GM18909 (cell line): ENCODE data around the gene SIPA1L2.
"Not testable (repeated sequence)": the region's sequence is repeated elsewhere in the genome, so short reads cannot be mapped to it uniquely, and the experiment has no call there.

ENCODE experiments used
- ATAC-seq: cut with Tn5 transposase; IDR thresholded peaks from one replicate; pipeline ENCODE4 v1.9.1; 2021; ENCODE audit warnings: mild to moderate bottlenecking; ENCODE audit not compliant: unreplicated experiment, poor library complexity

SIPA1L2 gene

DNA sequence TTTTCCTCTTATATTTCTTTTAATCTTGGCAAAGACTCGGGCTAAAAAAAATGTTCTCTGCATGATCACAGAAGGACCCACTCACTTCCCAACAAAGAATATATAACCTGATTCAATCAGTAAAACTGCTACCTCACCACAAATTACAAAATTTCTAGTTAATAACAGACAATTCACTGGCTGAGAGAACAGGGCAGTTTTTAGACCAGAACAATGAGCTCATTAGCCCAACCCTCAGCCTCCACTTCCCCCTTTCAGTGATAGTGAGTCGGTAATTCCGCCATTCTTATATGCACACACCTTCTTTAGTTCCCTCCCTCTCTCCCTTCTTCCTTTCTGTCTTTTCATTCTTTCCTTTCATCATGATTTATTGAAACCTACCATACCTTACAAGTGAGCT lies 8.9 kb downstream of the SIPA1L2 start:
- ATAC-seq, result no peak

DNA sequence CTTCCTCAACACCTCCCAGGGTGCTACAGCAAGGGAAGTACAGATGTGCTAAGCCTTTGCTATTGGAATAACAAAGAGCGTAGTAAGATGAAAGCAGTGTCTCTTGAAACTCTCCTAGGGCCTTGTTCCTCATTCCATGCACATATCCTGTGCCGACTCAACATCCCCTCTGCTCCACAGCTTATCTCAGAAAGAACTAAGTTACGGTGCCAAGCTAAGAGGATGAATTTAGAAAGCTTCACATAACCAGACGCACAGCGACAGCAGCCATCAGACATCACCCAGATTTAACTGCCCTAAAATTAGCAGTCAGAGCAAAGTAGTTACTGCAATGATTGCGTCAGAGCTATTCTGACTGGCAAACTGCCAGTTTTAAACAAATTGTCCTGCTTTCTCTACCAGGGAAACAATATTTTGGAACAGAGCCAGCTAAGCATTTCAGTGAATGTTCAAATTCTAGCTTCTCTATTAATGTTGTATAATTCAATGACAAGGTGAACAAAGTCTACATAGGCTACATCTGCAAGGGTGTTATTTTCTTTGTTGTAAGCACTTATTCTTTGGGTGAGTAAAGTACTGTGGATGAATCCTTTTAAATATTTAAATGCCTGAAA lies 9.5 kb downstream of the SIPA1L2 start:
- no peak for ATAC-seq

DNA sequence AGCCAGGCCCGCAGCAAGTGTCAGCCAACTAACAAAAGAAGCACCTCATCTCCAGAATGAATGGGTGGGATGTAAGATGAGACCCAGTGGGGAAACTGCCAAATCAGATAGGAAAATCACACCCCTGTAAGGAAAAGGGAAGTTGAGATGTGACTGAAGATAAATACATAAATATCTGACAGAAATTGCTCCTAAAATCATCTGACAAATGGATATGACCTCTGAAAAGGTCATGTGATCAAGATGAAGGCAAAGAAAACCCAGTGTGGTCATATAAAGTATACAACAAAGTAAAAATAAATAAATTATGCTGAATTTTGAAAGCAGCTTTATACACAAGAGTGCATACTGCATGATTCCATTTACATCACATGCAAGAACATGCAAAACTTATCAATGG lies 12.7 kb downstream of the SIPA1L2 start:
- ATAC-seq, result no peak

DNA sequence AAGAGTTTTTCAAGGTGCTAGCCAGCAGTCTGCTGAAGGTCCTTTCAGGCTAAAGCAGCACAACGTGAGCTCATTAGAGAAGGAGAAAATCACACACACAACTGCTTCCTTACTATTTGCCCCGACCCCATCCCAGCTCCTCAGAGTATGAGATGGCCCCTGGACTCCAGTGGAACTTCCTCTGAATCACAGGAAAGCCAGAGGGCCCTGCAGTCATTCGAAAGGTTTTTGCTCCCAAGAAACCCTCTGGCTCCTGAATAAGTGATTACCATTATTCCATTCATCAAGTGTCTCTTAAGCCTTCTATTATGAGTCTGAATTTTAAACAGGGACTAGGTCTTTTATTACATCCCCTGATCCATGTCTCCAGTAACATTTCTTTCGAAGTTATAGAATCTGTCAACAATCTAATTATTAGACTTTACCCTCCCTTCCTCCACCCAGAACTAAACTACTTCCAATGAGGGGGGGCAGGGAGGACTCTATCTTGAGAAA lies 14.6 kb downstream of the SIPA1L2 start:
- no peak for ATAC-seq

DNA sequence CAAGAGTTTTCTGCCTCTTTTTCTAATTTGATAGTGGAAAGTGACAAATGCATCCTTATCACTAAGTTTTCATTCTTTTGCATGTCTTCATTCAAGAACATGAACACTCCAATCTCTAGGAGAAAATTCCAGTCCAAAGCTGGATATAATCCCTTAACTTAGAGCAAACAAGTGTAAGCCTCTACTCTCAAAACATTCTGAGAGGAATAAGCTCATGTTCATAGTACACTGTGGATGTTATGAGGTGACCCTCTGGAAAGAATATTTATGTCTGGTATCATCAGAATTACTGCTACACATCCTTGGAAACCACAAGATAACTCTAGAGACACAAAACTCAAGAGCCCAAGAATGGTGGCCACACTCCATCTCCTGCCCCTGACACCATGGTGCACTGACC lies 15.1 kb downstream of the SIPA1L2 start:
- ATAC-seq, result no peak

DNA sequence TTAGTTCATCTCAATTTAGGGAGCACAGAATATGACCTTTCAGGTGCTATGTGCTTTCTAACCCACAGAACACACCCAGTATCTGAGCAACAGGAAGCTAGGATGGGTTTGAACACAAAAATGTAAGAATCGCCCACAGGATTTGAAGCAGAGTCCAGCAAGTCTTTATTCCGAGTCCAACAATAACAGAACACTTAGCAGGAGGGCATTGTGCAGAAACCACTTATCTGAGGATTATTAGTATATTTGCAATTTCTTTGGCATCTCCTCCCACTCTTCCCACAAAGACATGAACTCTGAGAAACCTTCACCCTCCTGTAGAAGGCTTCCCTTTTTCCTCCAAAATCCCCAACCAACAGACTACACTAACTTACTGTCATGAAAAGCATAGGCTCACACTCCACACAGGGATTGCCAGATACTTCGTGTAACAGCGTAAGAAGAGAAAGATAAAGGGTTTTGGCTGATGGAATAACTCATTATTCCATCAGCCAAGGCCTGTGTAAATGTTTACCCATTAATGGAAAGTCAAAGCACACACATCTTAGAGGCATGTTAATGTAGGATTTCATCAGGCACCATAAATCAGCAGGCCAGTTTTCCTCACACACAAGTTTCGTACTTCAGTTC lies 16.1 kb downstream of the SIPA1L2 start:
- no peak for ATAC-seq

DNA sequence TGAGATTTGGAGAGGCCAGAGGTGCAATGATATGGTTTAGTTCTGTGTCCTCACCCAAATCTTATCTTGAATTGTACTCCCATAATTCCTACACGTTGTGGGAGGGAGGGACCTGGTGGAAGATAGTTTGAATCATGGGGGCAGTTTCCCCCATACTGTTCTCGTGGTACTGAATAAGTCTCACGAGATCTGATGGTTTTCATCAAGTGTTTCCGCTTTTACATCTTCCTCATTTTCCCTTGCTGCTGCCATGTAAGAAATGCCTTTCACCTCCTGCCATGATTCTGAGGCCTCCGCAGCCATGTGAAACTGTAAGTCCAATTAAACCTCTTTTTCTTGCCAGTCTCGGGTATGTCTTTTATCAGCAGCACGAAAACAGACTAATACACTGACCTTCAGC lies 17.1 kb downstream of the SIPA1L2 start:
- ATAC-seq, result not testable (repeated sequence)

DNA sequence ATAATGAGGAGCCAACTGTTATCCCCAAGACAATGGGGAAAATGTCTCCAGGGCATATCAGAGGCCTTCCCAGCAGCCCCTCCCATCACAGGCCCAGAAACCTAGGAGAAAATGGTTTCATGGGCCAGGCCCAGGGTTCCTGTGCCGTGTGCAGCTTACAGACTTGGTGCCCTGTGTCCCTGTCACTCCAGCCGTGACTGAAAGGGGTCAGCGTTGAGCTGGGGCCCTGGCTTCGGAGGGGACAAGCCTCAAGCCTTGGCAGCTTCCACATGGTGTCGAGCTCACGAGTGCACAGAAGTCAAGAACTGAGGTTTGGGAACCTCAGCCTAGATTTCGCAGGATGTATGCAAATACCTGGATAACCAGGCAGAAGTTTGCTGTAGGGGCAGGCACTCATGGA lies 18.1 kb downstream of the SIPA1L2 start:
- ATAC-seq, result no peak

DNA sequence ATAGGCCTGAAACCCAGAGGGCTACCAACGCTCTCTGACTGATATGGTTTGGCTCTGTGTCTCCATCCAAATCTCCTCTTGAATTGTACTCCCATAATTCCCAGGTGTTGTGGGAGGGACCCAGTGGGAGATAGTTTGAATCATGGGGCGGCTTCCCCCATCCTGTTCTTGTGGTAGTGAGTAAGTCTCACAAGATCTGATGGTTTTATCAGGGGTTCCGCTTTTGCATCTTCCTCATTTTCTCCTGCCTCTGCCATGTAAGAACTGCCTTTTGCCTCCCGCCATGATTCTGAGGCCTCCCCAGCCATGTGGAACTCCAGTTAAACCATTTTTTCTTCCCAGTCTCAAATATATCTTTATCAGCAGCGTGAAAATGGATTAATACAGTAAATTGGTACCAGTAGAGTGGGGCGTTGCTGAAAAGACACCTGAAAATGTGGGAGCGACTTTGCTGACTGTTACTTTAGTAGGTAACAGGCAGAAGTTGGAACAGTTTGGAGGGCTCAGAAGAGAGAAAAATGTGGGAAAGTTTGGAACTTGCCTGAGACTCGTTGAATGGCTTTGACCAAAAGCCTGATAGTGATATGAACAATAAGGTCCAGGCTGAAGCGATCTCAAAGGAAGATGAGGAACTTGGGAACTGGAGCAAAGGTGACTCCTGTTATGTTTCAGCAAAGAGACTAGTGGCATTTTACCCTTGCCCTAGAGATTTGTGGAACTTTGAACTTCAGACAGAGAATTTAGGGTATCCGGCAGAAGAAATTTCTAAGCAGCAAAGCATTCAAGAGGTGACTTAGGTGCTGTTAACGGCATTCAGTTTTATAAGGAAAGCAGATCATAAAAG lies 18.8 kb downstream of the SIPA1L2 start:
- ATAC-seq, result not testable (repeated sequence)

DNA sequence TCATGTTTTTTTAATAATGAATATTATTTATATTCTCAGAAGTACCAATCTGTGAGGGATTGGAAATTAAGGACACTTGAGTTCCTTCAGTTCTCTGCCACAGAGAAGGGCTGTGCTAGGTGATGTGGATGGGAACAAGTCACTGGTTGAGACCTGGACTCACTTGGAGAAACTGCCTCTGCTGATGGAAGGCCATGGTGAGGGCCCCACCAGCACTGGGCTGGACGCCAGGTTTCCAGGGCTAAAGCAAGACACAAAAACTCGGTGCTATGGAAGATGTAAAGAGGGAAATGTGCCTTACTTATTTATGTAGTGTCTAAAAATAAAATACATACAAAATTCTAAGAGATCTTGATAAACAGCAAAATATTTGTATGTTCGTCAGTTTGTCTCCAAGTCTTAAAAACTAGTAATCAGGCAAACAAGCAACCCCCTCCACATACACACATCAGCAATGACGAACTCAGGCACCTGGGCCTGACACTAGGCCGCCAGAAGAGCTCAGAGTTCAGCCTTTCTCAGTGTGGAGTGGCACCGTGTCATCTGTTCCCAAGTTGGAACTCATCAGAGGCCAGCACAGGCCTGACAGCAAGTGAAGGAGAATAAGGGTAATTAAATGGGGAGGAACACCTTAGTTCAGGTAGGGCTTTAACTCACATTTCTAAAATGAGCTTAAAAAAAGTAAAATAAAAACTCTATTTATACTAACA lies 19.6 kb downstream of the SIPA1L2 start:
- ATAC-seq, result no peak

DNA sequence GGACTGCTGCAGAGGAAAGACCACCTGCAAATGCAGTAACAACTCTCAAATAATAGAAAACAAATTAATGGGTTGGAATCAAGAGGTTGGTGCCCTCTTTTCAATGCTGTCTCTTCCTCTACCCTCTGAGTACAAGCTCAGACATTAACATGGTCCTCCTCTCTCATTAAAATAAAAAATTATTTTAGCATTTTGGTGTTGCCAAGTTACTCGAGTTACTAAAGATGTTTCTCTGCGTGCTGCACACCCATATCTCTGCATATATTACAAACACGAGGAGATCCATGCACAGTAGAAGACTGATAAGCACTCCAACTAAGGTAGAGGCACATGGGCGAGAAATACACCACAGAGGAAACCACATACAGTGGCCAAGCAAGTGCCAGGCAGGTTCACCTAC lies 21.5 kb downstream of the SIPA1L2 start:
- no peak for ATAC-seq

DNA sequence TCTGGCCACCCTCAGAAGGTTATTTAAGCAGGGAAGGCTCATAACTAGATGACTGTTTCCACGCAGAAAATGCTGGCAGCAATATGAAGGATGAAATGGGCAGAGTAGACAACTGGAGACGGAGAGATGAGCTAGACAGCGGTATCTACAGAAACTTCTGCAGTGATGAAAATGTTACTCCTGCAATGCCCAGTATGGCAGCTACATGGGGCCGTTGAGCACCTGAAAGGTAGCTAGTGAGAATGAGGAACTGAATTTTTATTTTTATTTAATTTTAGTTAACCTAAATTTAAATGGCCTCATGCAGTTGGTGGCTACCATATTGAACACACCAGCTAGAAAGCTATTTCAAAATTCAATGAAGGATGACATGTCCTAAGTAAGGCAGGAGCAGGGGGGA lies 27.3 kb downstream of the SIPA1L2 start:
- ATAC-seq, result no peak

DNA sequence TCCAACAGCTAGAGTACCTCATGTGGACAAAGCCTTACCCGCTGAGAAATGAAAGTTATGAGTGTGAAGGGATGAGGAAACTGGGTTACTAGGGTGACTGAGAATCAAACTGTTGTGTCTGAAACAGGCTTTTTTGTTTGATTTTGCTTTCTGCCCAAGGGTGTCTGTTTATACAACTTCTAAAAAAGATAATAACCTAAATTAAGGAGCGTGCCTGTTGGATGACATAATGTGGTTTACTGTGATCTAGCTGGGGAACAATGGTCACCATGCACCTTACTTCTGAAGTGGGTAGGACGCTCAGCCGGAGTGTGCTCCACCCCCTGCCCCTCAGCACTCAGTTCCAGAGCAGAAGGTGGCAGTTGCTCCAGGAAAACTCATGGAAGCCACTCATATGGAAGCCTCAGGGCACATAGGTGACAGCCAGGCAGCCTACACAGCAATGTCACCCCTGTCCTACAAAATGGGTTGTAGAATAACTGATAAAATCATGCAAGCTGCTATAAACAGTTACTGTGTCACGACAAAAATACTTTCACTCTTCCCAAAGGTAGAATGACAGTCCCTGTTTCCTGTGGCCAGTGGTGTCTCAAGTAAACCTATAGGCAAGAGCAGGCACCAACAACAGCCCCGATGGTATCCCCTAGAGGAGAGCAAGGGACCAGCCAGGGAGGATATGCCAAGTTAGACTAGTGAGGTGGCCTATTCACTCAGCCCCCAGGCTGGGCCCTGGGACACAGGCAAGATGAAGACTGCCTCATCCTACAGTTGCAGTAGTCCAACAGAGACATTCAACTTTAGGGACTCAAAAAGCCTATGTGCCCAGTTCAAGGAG lies 29.3 kb downstream of the SIPA1L2 start:
- ATAC-seq, result peak; percentile 35

DNA sequence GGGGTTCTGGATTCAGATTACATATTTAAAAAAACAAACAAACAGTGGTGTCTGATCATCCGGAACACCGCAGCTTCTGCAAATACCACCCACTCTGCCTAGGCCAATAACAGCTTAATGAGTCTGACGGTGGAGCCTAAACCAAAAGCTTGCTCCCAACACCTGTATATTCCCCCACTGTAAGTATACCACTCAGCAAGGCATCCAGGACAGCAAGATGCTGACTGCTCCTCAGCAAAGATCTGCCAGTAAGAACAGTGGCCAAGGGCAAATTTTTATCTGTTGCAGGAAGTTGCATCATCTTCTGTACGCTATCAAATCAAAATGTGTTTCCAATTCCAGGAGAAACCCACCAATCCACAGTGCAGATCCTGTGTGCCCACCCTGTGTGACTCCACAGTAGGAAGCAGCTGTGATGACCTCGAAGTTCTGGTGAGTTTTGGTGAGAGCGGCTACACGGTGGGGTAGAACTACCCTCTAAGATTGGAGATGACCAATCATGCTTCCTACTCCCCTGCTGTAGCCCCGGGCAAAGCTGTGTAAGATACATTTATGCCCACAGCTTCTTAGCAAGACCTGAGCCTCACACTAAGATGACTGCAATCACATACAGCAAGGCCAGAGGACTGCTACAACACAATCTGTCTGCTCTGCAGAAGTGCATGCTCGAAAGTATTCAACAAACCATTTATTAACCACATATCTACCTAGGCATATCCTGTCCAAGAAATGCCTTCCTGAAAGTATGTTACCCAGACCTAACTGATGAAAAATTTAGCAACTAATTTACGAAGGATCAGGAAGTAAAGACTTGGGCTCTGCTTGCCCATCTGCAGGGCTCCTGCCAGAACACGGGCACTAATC lies 30.5 kb downstream of the SIPA1L2 start:
- peak; percentile 76 for ATAC-seq

DNA sequence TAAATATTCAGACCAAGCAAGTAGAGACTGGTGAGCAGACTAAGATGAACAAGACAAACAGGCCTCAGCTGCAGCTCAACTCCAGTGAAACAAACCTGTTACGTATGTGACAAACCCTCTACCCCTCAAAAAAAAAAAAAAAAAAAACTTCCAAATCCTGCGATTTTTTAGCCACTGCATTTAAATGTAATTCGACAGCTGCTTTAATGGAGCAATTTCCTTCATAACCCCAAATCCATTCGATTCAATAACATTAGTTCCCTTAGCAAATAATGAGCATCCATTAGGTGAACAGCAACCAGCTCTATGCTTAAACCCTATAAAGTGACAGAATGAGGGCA lies 31.1 kb downstream of the SIPA1L2 start:
- ATAC-seq, result no peak

DNA sequence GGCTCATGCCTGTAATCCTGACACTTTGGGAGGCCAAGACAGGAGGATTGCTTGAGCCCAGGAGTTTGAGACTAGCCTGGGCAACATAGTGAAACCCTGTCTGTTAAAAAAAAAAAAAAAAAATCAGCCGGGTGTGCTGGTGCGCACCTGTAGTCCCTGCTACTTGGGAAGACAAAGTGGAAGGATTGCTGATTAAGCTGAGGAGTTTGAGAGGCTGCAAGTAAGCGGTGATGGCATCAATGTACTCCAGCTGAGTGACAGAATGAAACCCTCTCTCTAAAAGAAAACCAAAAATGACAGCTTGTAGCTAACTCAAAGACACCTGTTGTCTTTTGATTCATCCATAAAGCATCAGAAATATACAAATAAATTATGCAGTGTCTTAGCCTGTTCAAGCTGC lies 31.8 kb downstream of the SIPA1L2 start:
- ATAC-seq, result no peak

DNA sequence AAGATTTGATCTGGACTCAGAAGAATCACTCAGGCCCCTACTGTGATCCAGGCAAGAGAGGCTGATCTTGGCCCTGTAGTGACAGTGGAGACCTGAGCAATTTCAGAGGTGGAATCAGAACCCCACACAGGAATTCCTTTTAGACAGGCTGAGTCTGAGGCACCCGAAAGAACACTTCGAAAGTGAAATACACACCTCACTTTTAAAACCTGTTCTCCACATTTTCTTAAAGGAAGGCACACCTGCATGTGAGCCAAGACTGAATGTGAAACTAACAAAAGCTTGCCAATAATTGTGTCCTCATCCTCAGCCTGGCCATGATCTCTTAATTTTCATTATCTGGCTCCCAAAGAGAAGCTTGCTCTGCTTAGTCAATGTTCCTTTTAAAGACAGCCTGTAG lies 32.2 kb downstream of the SIPA1L2 start:
- ATAC-seq, result peak; percentile 39

DNA sequence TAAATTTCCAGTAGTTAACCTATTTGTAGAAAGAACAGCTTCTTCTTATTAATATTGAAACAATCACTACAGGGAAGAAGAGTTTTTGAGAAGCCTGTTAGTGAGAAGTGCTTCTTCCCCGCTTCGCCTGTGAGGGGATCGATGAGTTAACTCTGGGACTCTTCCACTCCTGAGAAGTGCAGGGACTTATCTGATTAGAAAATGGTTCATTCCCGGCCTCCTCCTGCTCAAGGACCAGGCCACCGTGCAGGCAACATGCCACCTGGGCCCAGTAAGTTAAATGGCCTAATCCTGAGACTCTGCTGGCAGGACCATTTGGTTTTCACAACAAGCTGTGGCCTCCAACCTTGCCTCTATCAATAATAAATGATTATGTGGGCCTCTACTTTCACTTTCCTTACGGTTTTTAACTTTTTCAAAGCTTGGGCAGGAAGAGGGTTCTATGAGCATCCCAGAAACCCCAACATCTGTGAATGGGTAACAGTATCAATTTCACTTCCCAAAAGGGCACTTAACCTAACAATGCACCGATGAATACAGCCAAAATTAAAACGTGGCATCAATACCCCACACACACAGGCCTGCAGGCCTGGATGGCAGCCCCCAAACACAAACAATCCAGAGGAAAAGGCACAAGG lies 33.1 kb downstream of the SIPA1L2 start:
- peak; percentile 51 for ATAC-seq
